Neural cell (in vitro differentiated cells): ENCODE measurements around the gene APOA1. TPM values are rescaled to one million over a fixed set of nuclear protein-coding genes. Genes with fewer than 3 reads are reported as not detected.

Experiments
- H2AFZ ChIP-seq: fragments of 200-600, 300-800 bp; sonication (generic), shearing (Covaris generic); 2 replicates; pipeline ENCODE4 v1.6.0; 2014; ENCODE audit warnings: low read depth, mild to moderate bottlenecking, antibody characterized with exemption, low read length, moderate library complexity
- H3F3A ChIP-seq: fragments of 200-600 bp; shearing (Covaris generic); 2 replicates; pipeline ENCODE4 v1.6.1; 2016; ENCODE audit warnings: mild to moderate bottlenecking, moderate library complexity, mixed read lengths, antibody characterized with exemption, low read length; ENCODE audit not compliant: insufficient read depth, poor library complexity, severe bottlenecking
- H3K27ac ChIP-seq: fragments of 200-600, 300-800 bp; sonication (generic), shearing (Covaris generic); 2 replicates; pipeline ENCODE4 v1.5.1; 2014; ENCODE audit warnings: mild to moderate bottlenecking, low read length, moderate library complexity
- H3K27me3 ChIP-seq: fragments of 300-800, 200-600 bp; sonication (generic), shearing (Covaris generic); 2 replicates; pipeline ENCODE4 v1.6.0; 2014; ENCODE audit warnings: mild to moderate bottlenecking, low read depth, low read length, moderate library complexity; ENCODE audit not compliant: insufficient read depth
- H3K36me3 ChIP-seq: fragments of 300-800, 200-600 bp; sonication (generic), shearing (Covaris generic); 2 replicates; pipeline ENCODE4 v1.5.1; 2014; ENCODE audit warnings: mild to moderate bottlenecking, antibody characterized with exemption, low read length, moderate library complexity; ENCODE audit not compliant: insufficient read depth
- H3K4me2 ChIP-seq: fragments of 300-800, 200-600 bp; sonication (generic), shearing (Covaris generic); 2 replicates; pipeline ENCODE4 v1.6.0; 2014; ENCODE audit warnings: mild to moderate bottlenecking, low read length
- H3K4me3 ChIP-seq: fragments of 300-800, 200-600 bp; sonication (generic), shearing (Covaris generic); 2 replicates; pipeline ENCODE4 v1.5.1; 2014; ENCODE audit warnings: mild to moderate bottlenecking, low read length, moderate library complexity
- H3K79me2 ChIP-seq: fragments of 200-600 bp; shearing (Covaris generic); replicated peaks from 2 replicates; pipeline ENCODE4 v1.6.0; 2014; ENCODE audit warnings: mild to moderate bottlenecking, low read length, moderate library complexity; ENCODE audit not compliant: insufficient read depth
- H3K9ac ChIP-seq: fragments of 300-800, 200-600 bp; sonication (generic), shearing (Covaris generic); 2 replicates; pipeline ENCODE4 v1.6.1; 2016; ENCODE audit warnings: mild to moderate bottlenecking, low read length, mixed read lengths
- H3K9me2 ChIP-seq: fragments of 200-600 bp; shearing (Covaris generic); 2 replicates; pipeline ENCODE4 v1.6.1; 2016; ENCODE audit warnings: mild to moderate bottlenecking, low read length, mixed read lengths; ENCODE audit not compliant: insufficient read depth
- H3K9me3 ChIP-seq: fragments of 200-600, 300-800 bp; sonication (generic), shearing (Covaris generic); 2 replicates; pipeline ENCODE4 v1.6.1; 2016; ENCODE audit warnings: mild to moderate bottlenecking, mixed run types, low read length, moderate library complexity, mixed read lengths
- H4K20me1 ChIP-seq: fragments of 200-600 bp; shearing (Covaris generic); 2 replicates; pipeline ENCODE4 v1.6.1; 2016; ENCODE audit warnings: mild to moderate bottlenecking, mixed run types; ENCODE audit not compliant: insufficient read depth
- EP300 ChIP-seq: fragments of 450-650 bp; conservative IDR thresholded peaks from 2 replicates; pipeline ENCODE4 v1.6.1; 2014; ENCODE audit warnings: antibody characterized with exemption, mild to moderate bottlenecking, moderate library complexity; ENCODE audit not compliant: poor library complexity, severe bottlenecking
- EZH2 ChIP-seq: fragments of 200-600, 300-800 bp; shearing (Covaris generic), sonication (generic); IDR thresholded peaks from 2 replicates; pipeline ENCODE4 v1.6.1; 2014; ENCODE audit warnings: antibody characterized with exemption, low read length, borderline replicate concordance, mild to moderate bottlenecking; ENCODE audit not compliant: insufficient read depth, poor library complexity, severe bottlenecking
- MXI1 ChIP-seq: fragments of 450-650 bp; conservative IDR thresholded peaks from 2 replicates; pipeline ENCODE4 v1.6.1; 2014; ENCODE audit warnings: antibody characterized with exemption, mild to moderate bottlenecking; ENCODE audit not compliant: poor library complexity, severe bottlenecking
- POLR2AphosphoS5 ChIP-seq: IDR thresholded peaks from 2 replicates; pipeline ENCODE4 v1.6.1; 2012
- RAD21 ChIP-seq: fragments of 450-650 bp; conservative IDR thresholded peaks from 2 replicates; pipeline ENCODE4 v1.6.1; 2014; ENCODE audit warnings: antibody characterized with exemption, mild to moderate bottlenecking, moderate library complexity
- SMC3 ChIP-seq: fragments of 450-650 bp; conservative IDR thresholded peaks from 2 replicates; pipeline ENCODE4 v1.6.1; 2014; ENCODE audit warnings: antibody characterized with exemption, mild to moderate bottlenecking, moderate library complexity; ENCODE audit not compliant: poor library complexity
- TAF1 ChIP-seq: IDR thresholded peaks from 2 replicates; pipeline ENCODE4 v1.6.1; 2012; ENCODE audit warnings: low read depth
- polyA plus RNA-seq: library from polyadenylated mRNA; depleted of rRNA; stranded (reverse); fragments of >200 nt; gene quantifications from 2 replicates; pipeline ENCODE4 v1.2.3, GENCODE V29; 2014
- TF ChIP-seq, protein P1 (sequence below): fragments of 450-650 bp; IDR thresholded peaks from 2 replicates; pipeline ENCODE4 v1.5.1; 2014; ENCODE audit warnings: antibody characterized with exemption, mild to moderate bottlenecking, moderate library complexity; ENCODE audit not compliant: poor library complexity, severe bottlenecking
- TF ChIP-seq, protein P2 (sequence below): IDR thresholded peaks from 2 replicates; pipeline ENCODE4 v1.6.1; 2012; ENCODE audit warnings: borderline replicate concordance

APOA1 gene
- polyA plus RNA-seq, 1 donor from 2014 or later, result not detected

DNA sequence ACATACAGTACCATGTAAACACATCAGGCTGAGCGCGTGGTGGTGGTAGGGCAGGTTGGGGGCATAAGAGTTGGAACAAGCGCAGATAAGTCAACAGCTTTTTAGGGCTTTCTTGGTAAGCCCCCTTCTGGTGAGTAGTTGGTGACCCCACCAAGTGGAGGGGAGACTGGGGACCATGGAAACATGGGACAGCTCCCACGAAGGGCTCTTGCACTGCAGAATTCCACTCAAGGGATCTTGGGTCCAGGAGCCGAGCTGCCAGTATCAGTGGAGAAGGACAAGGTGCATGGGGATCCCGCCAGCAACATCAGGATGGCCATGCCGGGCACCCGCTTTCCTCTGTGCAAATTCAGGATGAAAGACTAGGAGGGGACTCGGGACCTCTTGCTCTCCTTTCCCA lies 6.2 kb upstream of the APOA1 start:
- Histone ChIP-seq H3K4me3 (no peak overlapping the region), H4K20me1 (no peaks in the 10 kb centered on the region), H3K4me2 (no peak overlapping the region), H3K27me3 (no peaks in the 10 kb centered on the region), H3K9ac (no peak overlapping the region), H3K36me3 (peaks cover 6% of the 10 kb centered on the region), H2AFZ (no peak overlapping the region), H3K9me2 (no peaks in the 10 kb centered on the region), H3K79me2 (no peaks in the 10 kb centered on the region), H3K27ac (no peak overlapping the region), H3F3A (no peaks in the 10 kb centered on the region), H3K9me3 (no peaks in the 10 kb centered on the region)
- TF ChIP-seq MXI1 (no peak), POLR2AphosphoS5 (no peak), EZH2 (no peak), RAD21 (no peak), SMC3 (no peak), EP300 (no peak), TAF1 (no peak)
- TF ChIP-seq, protein P1, sequence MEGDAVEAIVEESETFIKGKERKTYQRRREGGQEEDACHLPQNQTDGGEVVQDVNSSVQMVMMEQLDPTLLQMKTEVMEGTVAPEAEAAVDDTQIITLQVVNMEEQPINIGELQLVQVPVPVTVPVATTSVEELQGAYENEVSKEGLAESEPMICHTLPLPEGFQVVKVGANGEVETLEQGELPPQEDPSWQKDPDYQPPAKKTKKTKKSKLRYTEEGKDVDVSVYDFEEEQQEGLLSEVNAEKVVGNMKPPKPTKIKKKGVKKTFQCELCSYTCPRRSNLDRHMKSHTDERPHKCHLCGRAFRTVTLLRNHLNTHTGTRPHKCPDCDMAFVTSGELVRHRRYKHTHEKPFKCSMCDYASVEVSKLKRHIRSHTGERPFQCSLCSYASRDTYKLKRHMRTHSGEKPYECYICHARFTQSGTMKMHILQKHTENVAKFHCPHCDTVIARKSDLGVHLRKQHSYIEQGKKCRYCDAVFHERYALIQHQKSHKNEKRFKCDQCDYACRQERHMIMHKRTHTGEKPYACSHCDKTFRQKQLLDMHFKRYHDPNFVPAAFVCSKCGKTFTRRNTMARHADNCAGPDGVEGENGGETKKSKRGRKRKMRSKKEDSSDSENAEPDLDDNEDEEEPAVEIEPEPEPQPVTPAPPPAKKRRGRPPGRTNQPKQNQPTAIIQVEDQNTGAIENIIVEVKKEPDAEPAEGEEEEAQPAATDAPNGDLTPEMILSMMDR, result no peak
- TF ChIP-seq, protein P2, sequence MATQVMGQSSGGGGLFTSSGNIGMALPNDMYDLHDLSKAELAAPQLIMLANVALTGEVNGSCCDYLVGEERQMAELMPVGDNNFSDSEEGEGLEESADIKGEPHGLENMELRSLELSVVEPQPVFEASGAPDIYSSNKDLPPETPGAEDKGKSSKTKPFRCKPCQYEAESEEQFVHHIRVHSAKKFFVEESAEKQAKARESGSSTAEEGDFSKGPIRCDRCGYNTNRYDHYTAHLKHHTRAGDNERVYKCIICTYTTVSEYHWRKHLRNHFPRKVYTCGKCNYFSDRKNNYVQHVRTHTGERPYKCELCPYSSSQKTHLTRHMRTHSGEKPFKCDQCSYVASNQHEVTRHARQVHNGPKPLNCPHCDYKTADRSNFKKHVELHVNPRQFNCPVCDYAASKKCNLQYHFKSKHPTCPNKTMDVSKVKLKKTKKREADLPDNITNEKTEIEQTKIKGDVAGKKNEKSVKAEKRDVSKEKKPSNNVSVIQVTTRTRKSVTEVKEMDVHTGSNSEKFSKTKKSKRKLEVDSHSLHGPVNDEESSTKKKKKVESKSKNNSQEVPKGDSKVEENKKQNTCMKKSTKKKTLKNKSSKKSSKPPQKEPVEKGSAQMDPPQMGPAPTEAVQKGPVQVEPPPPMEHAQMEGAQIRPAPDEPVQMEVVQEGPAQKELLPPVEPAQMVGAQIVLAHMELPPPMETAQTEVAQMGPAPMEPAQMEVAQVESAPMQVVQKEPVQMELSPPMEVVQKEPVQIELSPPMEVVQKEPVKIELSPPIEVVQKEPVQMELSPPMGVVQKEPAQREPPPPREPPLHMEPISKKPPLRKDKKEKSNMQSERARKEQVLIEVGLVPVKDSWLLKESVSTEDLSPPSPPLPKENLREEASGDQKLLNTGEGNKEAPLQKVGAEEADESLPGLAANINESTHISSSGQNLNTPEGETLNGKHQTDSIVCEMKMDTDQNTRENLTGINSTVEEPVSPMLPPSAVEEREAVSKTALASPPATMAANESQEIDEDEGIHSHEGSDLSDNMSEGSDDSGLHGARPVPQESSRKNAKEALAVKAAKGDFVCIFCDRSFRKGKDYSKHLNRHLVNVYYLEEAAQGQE, result no peak

DNA sequence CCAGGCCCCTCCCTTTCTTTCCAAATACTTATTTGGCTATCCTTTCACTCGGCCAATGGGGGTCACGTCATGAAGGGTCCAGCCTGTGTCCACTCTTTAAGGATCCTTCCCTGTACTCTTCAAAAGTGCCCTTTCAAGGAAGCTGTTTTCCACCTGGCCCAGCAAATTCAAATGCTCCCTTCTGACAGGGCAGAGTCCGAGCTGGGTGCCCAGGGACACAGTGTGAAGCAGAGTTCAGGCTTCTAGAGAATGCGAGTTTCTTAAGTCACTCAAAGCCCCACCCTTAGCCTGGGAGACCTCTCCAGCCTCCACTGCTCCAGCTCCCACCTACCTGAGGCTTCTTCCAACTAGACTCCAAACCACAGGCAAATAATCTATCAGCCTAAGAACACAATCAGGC lies 5.5 kb upstream of the APOA1 start:
- Histone ChIP-seq H3F3A (no peaks in the 10 kb centered on the region), H3K27ac (no peak overlapping the region), H2AFZ (no peak overlapping the region), H3K9me3 (no peaks in the 10 kb centered on the region), H3K79me2 (no peaks in the 10 kb centered on the region), H3K27me3 (no peaks in the 10 kb centered on the region), H3K9ac (no peak overlapping the region), H4K20me1 (no peaks in the 10 kb centered on the region), H3K4me3 (no peak overlapping the region), H3K36me3 (peaks cover 6% of the 10 kb centered on the region), H3K9me2 (no peaks in the 10 kb centered on the region), H3K4me2 (no peak overlapping the region)
- no peak for TF ChIP-seq EZH2
- no peak for TF ChIP-seq POLR2AphosphoS5
- TF ChIP-seq, protein P1, result no peak
- TF ChIP-seq, protein P2, result no peak
- TF ChIP-seq SMC3, result no peak
